GM15510 (cell line): ENCODE results near the gene HTRA2.

Experiments used
- POLR2A ChIP-seq: IDR thresholded peaks from 3 replicates; pipeline ENCODE4 v1.6.1; 2011; ENCODE audit warnings: borderline replicate concordance; ENCODE audit not compliant: insufficient read length; ENCODE audit errors: extremely low read depth

HTRA2 gene

GRCh38 chr2:74553892-74554819 lies 24.4 kb downstream of the HTRA2 start, which contains the start of the genes DOK1 and LOXL3:
TSS of gene DOK1 (plus strand) at chr2:74554720. CDS start at chr2:74554755, 35 bp downstream.
TSS of gene LOXL3 (minus strand) at chr2:74553942. CDS start at chr2:74552634, 1,308 bp downstream.
- TF ChIP-seq POLR2A: peak; percentile 56

DNA sequence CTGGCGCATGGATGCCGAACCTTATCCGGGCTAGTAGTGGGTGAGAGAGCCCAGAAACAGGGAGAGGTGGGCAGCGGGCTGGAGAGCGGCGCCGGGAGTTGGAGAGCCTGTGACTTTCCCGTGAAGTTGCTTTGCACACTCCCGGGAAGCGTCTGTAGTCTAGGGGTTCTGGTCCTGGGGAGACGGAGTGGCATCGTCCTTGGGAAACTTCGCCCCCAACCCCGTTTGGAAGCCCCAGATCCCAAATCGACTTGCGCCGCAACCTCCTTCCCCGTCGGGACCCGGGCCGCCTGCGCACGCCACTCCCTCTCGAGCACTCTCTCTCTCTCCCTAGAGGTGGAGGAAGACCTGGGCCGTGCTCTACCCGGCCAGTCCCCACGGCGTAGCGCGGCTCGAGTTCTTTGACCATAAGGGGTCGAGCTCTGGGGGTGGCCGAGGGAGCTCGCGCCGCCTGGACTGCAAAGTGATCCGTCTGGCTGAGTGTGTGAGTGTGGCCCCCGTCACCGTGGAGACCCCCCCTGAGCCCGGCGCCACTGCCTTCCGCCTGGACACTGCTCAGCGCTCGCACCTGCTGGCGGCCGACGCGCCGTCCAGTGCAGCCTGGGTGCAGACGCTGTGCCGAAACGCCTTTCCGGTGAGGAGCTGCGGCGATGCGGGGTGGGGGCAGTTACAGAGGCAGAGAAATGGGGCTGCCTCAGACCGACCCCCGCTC lies 25.2 kb downstream of the HTRA2 start:
- TF ChIP-seq POLR2A: peak; percentile 33

- TF ChIP-seq POLR2A: no peak
These were observed 25.9 kb downstream of the HTRA2 start for GRCh38 chr2:74555610-74556103.

GRCh38 chr2:74556159-74556558 lies 26.4 kb downstream of the HTRA2 start:
- no peak for TF ChIP-seq POLR2A

- TF ChIP-seq POLR2A: no peak
These were observed 27.2 kb downstream of the HTRA2 start for GRCh38 chr2:74556831-74557370.

- no peak for TF ChIP-seq POLR2A
These were observed 28.8 kb downstream of the HTRA2 start for GRCh38 chr2:74558284-74559230.

GRCh38 chr2:74559912-74560311 lies 30.2 kb downstream of the HTRA2 start:
- TF ChIP-seq POLR2A: no peak

- TF ChIP-seq POLR2A: no peak
These were observed 30.9 kb downstream of the HTRA2 start for GRCh38 chr2:74560591-74560990.

DNA sequence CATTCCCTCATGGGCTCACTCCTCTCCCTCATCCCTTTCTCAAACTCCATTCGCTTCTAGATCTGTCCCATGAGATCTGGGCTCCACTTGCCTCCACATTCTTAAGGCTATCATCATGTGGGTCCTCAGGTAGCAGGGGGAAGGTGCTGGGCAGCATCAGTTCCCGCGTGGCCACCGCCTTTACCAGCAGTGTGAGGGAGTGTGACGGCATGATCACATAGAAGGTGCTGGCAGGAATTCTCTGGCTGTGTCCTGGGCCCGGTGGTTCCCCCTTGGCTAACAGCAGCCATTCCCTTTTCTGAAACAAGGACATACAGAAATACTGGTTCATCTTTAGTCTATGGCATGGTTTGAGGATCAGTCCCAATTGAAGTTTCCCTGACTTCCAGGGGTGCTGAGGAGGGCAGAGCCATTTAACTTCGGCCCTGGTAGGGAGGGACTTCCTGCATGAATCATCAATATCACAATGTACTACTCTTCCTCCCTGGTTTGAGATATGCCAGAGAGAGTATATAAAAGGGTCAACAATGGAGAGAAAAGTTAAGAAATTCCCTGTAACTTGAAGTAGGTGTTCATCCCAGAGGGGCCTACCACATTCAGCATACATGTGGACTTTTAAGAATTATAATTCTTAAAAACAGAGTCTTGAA lies 32.5 kb downstream of the HTRA2 start:
- no peak for TF ChIP-seq POLR2A

DNA sequence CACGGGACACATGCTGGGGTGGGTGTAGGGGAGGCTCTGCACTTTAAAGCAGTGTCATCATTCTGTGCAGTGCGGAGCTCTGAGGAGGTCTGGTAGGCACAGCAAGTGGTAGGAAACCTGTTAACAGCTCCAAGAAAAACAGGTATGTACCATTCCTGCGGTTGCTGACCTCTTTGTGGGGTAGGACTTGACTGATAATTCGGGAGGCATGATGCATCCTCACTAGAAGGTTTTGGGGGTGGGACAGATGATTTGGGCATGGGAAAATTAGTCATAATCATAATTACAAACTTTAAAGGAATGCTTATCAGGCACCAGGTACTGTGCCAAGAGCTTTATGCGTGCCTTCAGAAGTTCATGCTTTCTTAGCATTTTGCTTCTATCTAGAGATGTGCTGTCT lies 34.5 kb downstream of the HTRA2 start:
- TF ChIP-seq POLR2A: no peak

GRCh38 chr2:74566076-74566753 lies 36.5 kb downstream of the HTRA2 start:
- TF ChIP-seq POLR2A: no peak

DNA sequence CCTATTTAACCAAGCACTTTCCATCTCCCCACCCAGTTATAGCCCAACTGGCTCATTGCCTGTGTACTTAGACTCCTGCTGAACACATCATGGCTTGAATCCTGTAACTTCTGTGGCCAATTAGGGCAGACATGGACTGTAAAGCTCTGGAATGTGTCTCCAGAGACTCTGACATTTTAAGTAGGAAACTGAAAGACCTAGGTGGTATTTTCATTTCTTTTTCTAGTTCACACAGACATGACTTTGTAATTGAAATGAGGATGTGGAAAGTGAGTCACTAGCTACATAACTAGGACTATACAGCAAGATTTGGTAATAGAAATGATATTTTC lies 37.0 kb downstream of the HTRA2 start:
- no peak for TF ChIP-seq POLR2A

- no peak for TF ChIP-seq POLR2A
These were observed 38.1 kb downstream of the HTRA2 start for GRCh38 chr2:74567881-74568280.
